HG03097 (cell line): ENCODE data around the gene CDIPT.

Experiments
- ATAC-seq: cut with Tn5 transposase; IDR thresholded peaks from one replicate; pipeline ENCODE4 v1.9.1; 2021; ENCODE audit not compliant: unreplicated experiment, low FRiP score

Gene CDIPT

GRCh38 chr16:29862383-29862883, 593 bp downstream of the CDIPT start:
- ATAC-seq = no peak

GRCh38 chr16:29860218-29860617, 2.8 kb downstream of the CDIPT start:
- no peak for ATAC-seq

- no peak for ATAC-seq
Observed at GRCh38 chr16:29858974-29859373, 4.1 kb downstream of the CDIPT start.

- no peak for ATAC-seq
Observed at GRCh38 chr16:29858149-29858849, 4.7 kb downstream of the CDIPT start.

- no peak for ATAC-seq
Observed at GRCh38 chr16:29857133-29857760, 5.8 kb downstream of the CDIPT start.

- no peak for ATAC-seq
Observed at GRCh38 chr16:29854520-29855100, 8.4 kb downstream of the CDIPT start.

- ATAC-seq = no peak
Observed at GRCh38 chr16:29852654-29853053, 10.4 kb downstream of the CDIPT start.

GRCh38 chr16:29850998-29851397, 12.0 kb downstream of the CDIPT start:
- no peak for ATAC-seq

- no peak for ATAC-seq
Observed at GRCh38 chr16:29849505-29849904, 13.5 kb downstream of the CDIPT start.

GRCh38 chr16:29848420-29849297, 14.4 kb downstream of the CDIPT start:
- no peak for ATAC-seq

GRCh38 chr16:29845656-29846055, 17.4 kb downstream of the CDIPT start:
- no peak for ATAC-seq

GRCh38 chr16:29844575-29845331, 18.3 kb downstream of the CDIPT start:
- ATAC-seq = no peak

GRCh38 chr16:29843931-29844330, 19.1 kb downstream of the CDIPT start:
- ATAC-seq = no peak

- ATAC-seq = no peak
Observed at GRCh38 chr16:29842732-29843346, 20.2 kb downstream of the CDIPT start.

GRCh38 chr16:29841631-29842030, 21.4 kb downstream of the CDIPT start:
- ATAC-seq = no peak

GRCh38 chr16:29840240-29840639, 22.8 kb downstream of the CDIPT start:
- ATAC-seq = no peak

GRCh38 chr16:29839822-29840221, 23.2 kb downstream of the CDIPT start:
- no peak for ATAC-seq

- no peak for ATAC-seq
Observed at GRCh38 chr16:29837841-29838240, 25.2 kb downstream of the CDIPT start.

GRCh38 chr16:29836623-29837022, 26.4 kb downstream of the CDIPT start:
- no peak for ATAC-seq

GRCh38 chr16:29835926-29836325, 27.1 kb downstream of the CDIPT start:
- ATAC-seq = no peak
